Measurements from ENCODE around the gene PRRC2A.
"Not testable (repeated sequence)": the region's sequence is repeated elsewhere in the genome, so short reads cannot be mapped to it uniquely, and the experiment has no call there.

The PRRC2A gene

DNA sequence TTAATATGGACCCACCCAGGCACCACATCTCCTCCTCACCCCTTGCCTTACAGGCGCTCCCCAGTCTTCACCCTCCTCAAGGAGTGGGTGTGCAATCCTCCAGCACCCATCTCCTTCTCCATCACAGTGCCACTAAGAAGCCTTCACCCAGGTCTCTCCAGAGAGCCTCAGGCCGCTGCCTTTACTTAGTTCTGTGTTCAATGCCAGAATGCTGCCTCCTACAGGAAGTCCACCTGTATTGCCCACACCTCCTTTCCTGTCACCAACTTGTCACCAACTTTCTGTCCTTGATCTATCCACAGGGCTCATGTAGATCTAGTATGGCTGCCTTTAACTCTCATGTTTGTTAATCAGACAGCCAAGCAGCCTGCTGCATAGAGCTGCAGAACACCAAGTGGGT, 35.0 kb upstream of the PRRC2A start:
- no peak for DNase-seq (ENCODE audit: low read depth in 2 of 2)

DNA sequence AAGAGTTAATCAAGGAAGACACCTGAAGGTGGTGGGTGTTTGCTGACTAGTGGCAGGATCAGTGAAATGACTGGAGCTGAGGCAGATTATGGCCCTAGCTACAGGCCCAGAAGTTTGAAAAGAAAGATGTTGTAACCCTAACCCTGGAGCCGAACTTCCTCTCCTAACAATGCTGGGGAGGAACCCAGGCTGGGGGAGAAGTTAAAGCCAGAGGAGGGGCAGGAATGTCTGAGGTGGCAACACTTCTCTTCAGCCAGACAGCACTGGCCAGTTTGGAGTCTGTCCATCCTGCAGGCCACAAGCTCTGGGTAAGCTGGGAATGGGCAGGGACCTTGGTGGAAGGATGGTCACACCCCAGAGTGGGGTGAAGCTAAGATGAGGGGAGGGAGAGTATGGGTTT, 34.5 kb upstream of the PRRC2A start, which contains the start of gene LST1:
Gene LST1 (plus strand): TSS at position 270 of the 400 bp plus-strand sequence. CDS start 1,023 bp downstream, outside the sequence.
- no peak for DNase-seq (ENCODE audit: low read depth in 2 of 2)

DNA sequence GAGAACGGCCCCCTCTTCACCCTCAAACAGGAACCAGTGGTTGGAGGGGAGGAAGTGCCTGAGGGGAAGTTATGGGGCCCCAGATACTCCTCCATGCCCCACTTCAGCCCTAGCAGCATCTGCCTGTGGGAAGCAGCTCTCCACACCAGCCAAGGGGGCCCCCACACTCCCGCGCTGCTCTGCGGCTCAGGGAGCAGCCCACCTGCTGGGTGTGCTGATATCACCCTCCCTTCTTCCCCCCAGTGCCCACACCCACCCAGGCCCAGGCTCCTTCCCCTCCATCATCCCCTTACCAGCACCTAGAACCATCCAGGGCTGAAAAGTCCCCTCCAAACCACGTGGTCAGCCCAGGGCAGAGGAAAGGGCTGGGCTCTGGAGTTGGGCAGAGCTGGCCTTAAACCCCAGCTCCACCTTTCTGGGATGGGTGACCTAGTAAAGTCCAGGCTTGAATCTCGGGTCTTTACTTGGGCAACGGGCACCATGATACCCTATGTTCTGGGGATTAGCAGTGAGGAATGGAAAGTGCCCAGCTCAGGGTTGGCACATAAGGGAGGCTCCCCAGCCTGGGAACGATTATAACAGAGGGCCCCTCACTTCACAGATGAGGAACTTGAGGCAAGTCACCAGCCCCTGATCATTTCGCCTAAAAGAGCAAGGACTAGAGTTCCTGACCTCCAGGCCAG, 33.8 kb upstream of the PRRC2A start:
- no peak for DNase-seq (ENCODE audit: low read depth in 2 of 2)

DNA sequence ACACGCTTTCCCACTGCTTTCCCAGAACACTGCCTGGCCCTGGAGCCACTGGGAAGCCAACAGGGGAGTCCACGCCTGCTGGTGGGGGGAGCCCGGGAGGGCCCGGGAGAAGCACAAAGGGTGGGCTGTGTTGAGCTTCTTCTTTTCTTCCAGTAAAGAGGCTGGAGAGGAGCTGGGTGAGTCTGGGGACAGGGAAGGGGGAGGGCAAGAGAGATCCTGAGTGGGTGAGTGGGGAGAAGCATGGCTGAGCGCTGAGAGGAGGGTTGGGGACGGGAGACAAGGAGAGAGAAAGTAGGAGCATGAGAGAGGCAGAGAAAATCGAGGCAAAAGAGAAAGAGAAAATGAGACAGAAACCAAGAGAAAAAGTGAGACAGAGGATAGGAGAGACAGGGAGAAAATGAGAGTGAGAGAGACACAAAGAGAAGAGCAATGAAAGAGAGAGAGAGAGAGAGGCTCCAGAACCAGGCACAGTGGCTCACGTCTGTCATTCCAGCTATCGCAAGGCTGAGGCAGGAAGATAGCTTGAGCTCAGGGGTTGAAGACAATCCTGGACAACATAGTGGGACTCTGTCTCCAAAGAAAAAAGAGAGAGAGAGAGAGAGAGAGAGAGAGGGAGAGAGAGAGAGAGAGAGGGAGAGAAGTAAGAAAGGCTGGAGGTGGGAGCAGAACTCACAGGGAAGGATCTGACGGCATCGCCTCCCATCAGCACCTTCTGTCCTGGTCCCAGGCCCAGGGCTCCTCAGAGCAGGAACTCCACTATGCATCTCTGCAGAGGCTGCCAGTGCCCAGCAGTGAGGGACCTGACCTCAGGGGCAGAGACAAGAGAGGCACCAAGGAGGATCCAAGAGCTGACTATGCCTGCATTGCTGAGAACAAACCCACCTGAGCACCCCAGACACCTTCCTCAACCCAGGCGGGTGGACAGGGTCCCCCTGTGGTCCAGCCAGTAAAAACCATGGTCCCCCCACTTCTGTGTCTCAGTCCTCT, 32.4 kb upstream of the PRRC2A start:
- DNase-seq (ENCODE audit: low read depth in 2 of 2) = no peak

DNA sequence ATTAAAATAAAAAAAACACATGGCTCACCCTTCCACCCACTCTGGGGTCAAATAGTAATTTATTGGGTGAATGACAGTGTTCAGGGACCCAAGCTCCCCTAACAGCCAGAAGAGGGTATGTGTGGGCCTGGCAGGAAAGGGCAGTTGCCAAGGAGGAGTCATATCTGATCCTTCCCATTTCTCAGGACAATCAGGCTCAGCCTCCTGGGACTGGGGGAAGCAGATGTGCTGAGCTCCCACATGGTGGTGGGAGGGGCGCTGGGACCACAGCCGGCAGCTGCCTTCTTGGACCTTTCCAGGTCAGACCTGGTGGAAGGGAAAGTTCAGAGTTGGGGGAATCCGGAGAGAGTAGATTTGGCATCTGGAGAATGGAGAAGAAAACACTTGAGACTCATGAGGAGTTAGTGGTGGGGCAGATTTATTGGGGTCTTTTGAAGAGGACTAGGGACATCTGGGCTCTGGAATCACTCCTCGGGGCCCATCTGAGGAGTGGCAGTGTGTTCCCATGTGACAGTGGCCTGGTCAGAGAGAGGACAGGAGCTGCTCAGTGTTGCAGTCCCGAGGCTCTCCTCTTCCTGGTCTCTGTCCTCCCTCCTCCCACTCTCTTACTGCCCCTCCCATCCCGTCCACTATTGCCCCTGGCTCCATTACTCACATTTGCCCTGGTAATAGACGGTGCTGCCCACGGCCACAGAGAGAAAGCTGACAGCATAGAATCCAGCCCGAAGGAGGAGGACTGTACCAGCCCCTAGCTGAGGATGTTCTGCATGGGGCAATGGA, 31.5 kb upstream of the PRRC2A start:
- DNase-seq (ENCODE audit: low read depth in 2 of 2) = no peak

DNA sequence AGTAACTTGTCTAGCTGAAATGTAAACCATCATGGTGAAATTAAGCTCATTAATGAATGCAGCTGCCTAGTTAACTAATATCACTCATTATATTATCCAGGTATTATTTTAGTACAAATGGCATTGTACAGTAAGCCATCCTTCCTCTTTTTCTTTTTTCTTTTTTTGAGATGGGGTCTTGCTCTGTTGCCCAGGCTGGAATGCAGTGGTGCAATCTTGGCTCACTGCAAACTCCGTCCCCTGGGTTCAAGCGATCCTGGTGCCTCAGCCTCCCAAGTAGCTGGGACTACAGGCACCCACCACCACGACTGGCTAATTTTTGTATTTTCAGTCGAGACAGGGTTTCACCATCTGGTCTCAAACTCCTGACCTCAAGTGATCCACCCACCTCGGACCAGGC, 29.8 kb upstream of the PRRC2A start:
- DNase-seq (ENCODE audit: low read depth in 2 of 2) = not testable (repeated sequence)

DNA sequence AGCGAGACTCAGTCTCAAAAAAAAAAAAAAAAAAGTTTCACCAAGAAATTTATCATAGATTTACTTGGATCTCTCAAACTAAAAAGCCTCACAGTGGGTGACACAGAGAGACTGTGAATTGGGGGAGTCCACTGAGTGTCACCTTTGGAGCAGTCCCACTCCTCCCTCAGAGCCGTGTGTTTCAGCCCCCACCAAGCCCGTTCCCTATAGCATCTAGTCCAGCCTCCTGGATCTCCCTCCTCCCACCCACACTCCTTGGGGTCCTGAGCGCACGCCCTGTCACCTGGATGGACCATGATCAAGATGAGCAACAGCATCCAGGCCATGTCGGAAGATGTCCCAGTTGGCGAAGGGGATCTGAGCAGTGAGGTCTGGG, 28.1 kb upstream of the PRRC2A start:
- no peak for DNase-seq (ENCODE audit: low read depth in 2 of 2)

DNA sequence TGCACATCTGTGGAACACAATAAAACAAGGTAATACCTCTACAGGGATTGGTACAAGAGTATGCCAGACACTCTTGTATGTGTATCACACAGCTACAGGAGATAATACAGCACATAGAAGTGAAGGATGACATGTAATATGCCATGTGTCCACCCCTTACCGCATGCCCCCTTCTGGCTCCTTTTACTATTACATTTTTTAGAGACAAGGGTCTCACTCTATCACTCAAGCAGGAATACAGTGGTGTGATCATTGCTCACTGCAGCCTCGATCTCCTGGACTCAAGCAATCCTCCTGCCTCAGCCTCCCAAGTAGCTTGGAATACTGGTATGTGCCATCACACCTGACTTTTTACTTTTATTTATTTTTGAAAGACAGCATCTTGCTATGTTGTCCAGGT, 23.5 kb upstream of the PRRC2A start:
- no peak for DNase-seq (ENCODE audit: low read depth in 2 of 2)

DNA sequence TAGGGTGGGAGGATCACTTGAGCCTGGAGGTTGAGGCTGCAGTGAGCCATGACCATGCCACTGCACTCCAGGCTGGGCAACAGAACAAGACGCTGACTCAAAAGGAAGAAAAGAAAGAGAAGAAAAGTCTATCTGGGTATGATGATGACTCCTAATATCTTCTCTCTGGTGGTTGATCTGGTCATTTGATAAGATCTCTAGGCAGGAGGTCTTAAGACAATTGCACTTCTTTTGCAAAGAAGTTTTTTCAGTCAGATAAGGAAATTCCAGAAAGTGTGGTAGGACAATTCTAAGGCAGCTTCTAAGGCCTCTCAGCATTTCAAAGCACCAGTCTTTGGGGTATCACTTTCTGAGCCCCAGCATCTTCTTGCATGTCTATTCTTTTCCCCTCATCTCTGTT, 13.2 kb upstream of the PRRC2A start:
- no peak for DNase-seq (ENCODE audit: low read depth in 2 of 2)

DNA sequence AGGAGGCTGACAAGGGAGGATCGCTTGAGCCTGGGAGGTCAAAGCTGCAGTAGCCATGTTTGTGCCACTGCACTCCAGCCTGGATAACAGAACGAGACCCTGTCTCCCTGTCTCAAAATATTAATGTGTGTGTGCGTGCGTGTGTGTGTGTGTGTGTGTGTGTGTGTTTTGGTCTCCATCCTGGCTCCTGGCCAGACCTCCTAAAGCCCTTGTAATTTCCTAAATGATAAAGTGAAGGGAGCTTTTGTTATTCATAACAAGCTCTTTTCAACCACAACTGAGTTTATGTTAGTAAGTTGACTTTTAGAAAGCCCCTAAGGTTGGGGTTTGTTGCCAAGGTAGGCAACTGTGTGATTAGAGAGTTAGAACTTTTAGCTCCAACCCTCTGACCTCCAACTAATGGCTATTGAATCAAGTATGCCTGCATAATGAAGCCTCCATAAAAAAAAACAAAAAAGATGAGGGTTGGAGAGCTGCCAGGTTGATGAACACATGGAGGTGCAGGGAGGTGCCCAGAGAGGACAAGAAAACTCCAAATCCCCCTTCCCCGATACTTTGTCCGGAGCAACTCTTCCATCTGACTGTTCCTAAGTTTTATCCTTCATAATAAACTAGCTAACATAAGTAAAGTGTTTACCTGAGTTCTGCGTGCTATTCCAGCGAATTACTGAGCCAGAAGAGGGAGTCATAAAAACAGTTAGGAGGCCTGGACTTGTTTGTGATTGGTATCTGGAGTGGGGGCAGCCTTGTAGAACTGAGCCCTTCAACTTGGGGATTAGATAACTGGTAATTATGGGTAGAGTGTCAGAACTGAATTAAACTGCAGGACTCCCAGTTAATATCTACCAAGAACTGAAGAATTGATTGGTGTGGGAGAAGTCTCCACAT, 10.8 kb upstream of the PRRC2A start:
- no peak for DNase-seq (ENCODE audit: low read depth in 2 of 2)

DNA sequence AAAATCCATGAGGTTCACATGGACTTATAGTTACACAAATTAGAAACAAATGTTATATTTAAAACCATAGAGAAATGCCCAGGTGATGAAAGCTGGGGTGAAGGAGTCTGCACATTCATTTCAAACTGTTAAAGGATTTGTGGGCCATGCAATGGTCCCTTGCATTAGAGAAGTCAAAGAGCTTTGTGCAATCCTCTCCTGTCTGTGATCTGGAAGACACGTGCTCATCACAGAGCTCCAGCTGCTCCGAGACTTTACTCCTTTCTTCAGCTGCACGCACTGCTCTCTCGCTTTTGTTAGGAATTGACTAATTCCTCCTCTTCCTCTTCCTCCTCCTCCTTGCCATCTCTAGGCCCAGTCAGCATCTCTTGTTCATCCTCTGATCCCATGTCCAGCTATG, 9.5 kb upstream of the PRRC2A start:
- DNase-seq (ENCODE audit: low read depth in 2 of 2) = no peak

DNA sequence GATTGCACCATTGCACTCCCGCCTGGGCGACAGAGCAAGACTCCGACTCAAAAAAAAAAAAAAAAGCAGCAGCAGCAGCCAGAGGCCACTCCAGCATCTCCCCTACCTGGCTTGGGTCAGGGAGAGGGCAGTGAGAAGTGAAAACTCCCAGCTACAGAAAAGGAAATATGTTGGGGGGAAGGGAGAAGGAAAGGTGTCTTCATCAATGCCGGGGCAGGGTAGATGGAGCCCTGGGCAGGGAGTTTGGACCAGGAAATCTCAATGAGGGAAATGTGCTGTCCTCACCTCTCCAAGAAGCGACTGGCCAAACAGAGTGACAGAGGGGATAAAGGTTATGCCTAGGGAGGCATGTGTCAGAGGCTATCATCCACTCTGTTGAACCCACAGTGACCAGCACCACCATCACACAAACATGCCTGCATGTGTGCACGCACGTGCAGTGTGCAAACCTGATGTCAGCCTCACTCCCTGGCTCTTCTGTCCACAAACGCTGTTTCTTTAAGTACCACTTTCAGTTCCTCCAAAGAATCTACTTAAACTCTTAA, 6.4 kb upstream of the PRRC2A start:
- DNase-seq (ENCODE audit: low read depth in 2 of 2) = no peak

DNA sequence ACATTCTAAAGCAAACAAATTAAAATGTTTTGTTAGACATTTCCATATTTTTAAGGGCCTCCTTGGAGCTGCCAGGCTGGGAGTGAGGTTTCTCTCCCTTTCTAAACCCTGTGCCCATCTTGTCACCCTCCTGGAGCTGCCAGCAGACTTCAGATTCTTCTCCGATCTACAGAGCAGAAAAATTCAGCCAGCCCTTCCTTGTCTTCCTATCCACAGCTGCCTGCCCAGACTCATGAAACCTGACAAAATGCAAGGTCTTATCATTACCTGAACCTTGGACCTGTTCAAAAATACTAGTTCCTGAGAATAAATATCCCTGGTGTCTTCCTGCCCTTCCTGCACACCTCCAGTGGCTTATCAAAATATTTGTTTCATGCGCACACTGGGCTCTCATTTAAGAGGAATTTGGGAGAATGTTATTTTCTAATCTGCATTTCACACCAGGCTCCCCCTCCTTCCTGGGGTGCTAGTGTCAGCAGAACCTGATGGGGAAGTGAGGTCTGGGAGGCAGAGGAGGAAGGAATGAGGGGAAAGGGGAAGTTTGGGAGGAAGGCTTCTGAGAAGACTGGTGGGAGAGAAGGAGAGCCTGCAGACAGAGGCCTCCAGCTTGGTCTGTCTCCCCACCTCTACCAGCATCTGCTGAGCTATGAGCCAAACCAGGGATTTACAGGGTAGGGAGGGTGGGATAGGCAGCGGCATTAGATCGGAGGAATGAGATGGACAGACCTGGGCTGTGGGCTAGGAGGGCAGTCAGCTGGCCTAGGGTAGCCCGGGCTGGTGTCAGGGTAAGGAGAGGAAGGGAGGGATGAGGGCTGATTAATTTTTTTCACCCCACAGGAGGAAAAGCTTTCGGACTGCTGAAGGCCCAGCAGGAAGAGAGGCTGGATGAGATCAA, 5.6 kb upstream of the PRRC2A start, which contains the start of gene AIF1:
Gene AIF1 (plus strand): TSS at position 551 of the 895 bp plus-strand sequence. CDS start 96 bp downstream, at position 647.
- DNase-seq (ENCODE audit: low read depth in 2 of 2) = no peak

DNA sequence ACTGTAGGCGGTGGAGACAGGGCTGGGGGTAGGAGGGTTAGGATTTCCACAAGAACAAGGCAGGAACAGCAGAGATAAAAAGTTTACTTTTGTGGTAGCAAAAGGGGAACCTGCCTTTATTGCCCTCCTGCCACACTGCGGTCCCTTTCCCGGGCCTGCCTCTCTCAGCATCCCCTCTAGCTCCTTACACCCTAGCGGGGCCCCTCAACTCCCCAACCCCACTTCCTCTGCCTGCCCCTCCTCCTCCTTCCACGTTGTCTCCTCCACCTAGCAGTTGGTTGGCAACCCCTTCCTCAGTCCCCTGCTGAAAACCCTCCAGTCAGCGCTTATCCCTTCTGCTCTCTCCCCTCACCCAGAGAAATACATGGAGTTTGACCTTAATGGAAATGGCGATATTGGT, 4.8 kb upstream of the PRRC2A start:
- DNase-seq (ENCODE audit: low read depth in 2 of 2) = no peak

DNA sequence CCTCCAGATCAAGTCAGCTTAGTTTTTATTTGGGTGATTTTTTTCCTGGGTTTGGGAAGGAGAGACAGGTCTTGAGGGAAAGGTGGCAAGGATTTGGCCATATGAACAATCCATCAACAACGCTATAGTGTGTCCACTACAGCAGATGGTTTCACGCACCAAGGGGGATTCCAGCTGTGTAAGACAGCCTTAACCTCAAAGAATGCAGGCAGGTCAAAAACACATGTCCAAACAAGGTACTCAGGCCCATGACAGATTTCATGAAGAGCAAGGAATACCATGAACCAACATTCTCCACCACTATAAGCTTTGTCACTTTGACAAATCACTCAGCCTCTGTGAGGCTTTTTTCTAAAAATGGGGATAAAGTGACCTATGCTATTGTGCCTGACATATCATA, 3.5 kb upstream of the PRRC2A start:
- no peak for DNase-seq (ENCODE audit: low read depth in 2 of 2)

DNA sequence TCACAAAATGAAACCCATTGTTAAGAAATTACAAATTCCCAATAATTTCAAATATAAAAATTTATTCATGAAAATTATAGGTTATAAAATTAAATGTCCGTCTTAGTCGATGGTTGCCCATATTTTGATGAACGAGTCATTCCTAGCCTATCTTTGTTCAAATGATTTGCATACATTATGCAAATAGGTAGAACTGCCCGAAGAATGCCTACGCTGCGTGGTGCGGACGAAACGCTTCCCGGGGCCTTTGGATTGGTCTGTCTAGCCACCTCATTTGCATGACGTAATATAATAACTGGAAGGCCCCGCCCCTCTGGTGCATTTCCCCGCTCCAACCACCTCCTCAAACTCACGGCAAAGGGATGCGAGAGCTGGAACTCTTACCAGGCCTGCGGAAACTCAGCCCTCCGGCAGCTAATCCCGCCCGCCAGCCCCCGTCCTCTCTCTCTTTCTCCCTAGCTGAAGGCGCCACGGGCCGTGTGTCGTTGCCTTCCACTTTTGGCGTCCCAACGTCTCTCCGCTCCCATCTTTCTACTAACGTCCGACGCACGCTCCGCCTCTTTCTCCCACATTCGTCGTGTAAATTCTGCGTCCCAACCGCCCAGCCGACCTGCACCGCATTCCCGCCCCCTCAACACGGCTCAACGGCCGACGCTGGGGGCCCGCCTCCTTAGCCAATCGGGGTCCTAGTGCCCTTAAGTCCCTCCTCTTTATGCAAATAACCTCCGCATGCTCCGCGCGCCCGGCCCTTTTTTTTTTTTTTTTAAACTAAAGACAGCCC, 520 bp upstream of the PRRC2A start:
- DNase-seq (ENCODE audit: low read depth in 2 of 2) = peak; percentile 95

DNA sequence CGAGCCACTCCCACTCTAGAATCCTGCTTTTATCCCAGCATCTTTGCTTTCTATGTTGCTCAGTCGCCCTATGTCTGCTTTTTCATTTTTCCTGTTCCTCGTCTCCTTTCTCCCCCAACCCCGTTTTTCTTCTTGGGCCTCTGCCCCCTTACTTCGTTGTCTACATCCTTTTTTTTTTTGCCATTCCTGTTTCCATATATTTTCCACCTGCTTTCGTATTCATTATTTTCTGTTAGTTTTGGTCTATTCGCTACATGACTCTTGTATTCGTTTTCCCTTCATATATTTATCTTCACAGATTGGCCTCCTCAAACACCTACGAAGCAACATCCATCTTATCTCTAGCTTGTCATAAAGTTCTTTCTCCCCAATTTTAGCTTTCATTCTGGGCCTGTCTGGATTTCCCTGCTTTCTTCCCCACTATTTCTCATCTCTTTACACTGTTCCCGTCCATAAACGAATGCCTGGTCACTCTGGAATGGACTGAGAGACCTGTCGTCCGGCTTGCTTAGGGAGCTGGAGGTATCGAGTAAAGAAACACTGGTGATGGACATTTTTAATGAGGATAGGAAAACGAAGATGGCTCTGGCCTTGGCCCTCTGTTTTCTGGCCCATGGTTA, 915 bp downstream of the PRRC2A start:
- DNase-seq (ENCODE audit: low read depth in 2 of 2) = no peak

DNA sequence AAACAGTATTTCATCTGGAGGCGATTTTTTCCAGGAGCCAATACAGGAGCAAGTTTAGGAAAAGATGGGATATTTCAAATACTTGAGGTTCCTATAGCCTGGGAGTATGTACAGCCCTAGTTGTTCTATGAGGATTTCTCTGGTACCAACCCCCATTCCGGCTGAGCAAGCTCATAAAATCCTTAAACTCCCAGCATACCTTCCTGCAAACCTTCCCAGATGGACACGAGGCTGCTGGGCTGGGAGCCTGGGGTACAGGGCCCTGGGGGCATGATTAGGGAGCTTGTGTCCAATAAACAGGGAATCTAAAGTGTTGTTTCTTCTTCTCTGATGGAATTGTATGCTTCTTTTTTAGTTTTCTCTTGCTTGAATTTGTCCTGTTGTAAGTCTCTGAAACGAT, 1.5 kb downstream of the PRRC2A start:
- no peak for DNase-seq (ENCODE audit: low read depth in 2 of 2)
